ENCODE data around the gene UBE4B.
"Not testable (repeated sequence)": the region's sequence is repeated elsewhere in the genome, so short reads cannot be mapped to it uniquely, and the experiment has no call there.

GRCh38 chr1:10107476-10107847 is 74.7 kb downstream of the UBE4B start:
- not testable (repeated sequence) for TF ChIP-seq POLR2AphosphoS5, POLR2A (IDR thresholded peaks at IDR 0.05; ENCODE audit: low read depth, low read length)
